ENCODE data around the gene TMEM39B.

The TMEM39B gene

DNA sequence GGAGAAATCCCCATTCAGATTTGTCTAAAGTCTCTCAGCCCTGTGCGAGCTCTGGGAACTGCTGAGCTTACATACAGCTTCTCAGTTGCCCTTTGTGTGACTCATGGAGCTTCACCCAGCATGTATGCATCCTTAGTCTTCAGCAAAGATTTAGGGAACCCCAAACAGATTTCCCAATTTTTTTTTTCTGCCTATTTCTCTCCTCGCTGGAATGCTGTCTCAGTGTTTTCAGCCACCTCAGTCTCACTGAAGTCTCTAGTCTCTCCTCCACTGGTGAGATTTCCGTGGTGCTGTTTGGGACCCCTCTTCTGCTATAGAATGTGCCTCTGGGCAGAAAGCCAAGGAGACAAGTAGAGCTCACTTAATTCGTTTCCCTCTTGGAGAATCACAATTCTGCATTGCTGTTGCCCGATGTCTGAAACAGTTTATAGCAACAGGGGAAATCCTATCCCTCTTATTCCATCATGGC is 78.6 kb downstream of the TMEM39B start:
- no peak overlapping the region for H3K27ac ChIP-seq
- DNase-seq = no peak
- TF ChIP-seq, protein P1, sequence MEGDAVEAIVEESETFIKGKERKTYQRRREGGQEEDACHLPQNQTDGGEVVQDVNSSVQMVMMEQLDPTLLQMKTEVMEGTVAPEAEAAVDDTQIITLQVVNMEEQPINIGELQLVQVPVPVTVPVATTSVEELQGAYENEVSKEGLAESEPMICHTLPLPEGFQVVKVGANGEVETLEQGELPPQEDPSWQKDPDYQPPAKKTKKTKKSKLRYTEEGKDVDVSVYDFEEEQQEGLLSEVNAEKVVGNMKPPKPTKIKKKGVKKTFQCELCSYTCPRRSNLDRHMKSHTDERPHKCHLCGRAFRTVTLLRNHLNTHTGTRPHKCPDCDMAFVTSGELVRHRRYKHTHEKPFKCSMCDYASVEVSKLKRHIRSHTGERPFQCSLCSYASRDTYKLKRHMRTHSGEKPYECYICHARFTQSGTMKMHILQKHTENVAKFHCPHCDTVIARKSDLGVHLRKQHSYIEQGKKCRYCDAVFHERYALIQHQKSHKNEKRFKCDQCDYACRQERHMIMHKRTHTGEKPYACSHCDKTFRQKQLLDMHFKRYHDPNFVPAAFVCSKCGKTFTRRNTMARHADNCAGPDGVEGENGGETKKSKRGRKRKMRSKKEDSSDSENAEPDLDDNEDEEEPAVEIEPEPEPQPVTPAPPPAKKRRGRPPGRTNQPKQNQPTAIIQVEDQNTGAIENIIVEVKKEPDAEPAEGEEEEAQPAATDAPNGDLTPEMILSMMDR (IDR thresholded peaks at IDR 0.05) = no peak
- intact Hi-C loops (cut with DNase I; ENCODE audit: low total_unique reads) = no loop called here
- H3K4me1 ChIP-seq = peaks cover 0 to 13% (median 3%) of the 10 kb centered on the region in 4 donors
- no peaks in the 10 kb centered on the region for H3K9me3 ChIP-seq
- peaks cover 16 to 23% (median 21%) of the 10 kb centered on the region in 3 donors for H3K36me3 ChIP-seq
- no peaks in the 10 kb centered on the region for H3K27me3 ChIP-seq
- H3K4me3 ChIP-seq = no peak overlapping the region

All from tibial artery (tissue), 4 donors.